Suprapubic skin (tissue), 4 donors: ENCODE measurements around the gene DCLK2.

ENCODE experiments used
- CTCF ChIP-seq, 2 donors: fragments of 200-600 bp in 1 of 2; fragments of 450-650 bp in 1 of 2; sonication (generic) in 1 of 2; IDR thresholded peaks; one replicate each; pipeline ENCODE4 v1.5.1; 2016 to 2019; ENCODE audit warnings: antibody characterized with exemption in 2 of 2, mild to moderate bottlenecking in 1 of 2, moderate library complexity in 1 of 2
- POLR2A ChIP-seq, 2 donors: fragments of 450-650 bp; IDR thresholded peaks; one replicate each; pipeline ENCODE4 v1.6.1; 2017; ENCODE audit warnings: antibody characterized with exemption in 2 of 2, mild to moderate bottlenecking in 2 of 2, moderate library complexity in 2 of 2
- POLR2AphosphoS5 ChIP-seq, 3 donors: sonication (generic); formaldehyde crosslinking; IDR thresholded peaks; one replicate each; pipeline ENCODE4 v1.6.1; 2017; ENCODE audit warnings: antibody characterized with exemption in 3 of 3

- TF ChIP-seq POLR2A (IDR thresholded peaks at IDR 0.05) (no peak), CTCF (IDR thresholded peaks at IDR 0.05) (peak; percentile 64 to 79), POLR2AphosphoS5 (IDR thresholded peaks at IDR 0.05) (no peak)
Observed at GRCh38 chr4:150242820-150243458, 164.7 kb downstream of the DCLK2 start.
